ENCODE results near the gene SELENOK.
A peak's percentile ranks its signal among the peaks of the same experiment; 100 is the strongest.

- TF ChIP-seq CTCF (conservative IDR thresholded peaks at IDR 0.05; ENCODE audit: low read depth, low read length), result peak; percentile 40
- TF ChIP-seq MXI1 (IDR thresholded peaks at IDR 0.05; ENCODE audit: borderline replicate concordance, low read depth, low read length), result no peak
- no peak for TF ChIP-seq CEBPB (IDR thresholded peaks at IDR 0.05; ENCODE audit: low read depth, low read length)
- no peak for TF ChIP-seq BHLHE40 (IDR thresholded peaks at IDR 0.05; ENCODE audit: low read depth, low read length)
- no peak for TF ChIP-seq NFE2L2 (IDR thresholded peaks at IDR 0.05; ENCODE audit: low read depth, low read length)
- TF ChIP-seq POLR2A (IDR thresholded peaks at IDR 0.05; ENCODE audit: low read depth, low read length), result no peak
- no peak for TF ChIP-seq USF2 (IDR thresholded peaks at IDR 0.05; ENCODE audit: low read depth, low read length)
- no peak for TF ChIP-seq RCOR1 (IDR thresholded peaks at IDR 0.05; ENCODE audit: insufficient replicate concordance, low read length)
- peak; percentile 47 for TF ChIP-seq RAD21 (IDR thresholded peaks at IDR 0.05; ENCODE audit: low read length)
- TF ChIP-seq CHD1 (IDR thresholded peaks at IDR 0.05; ENCODE audit: low read depth, low read length), result no peak
- TF ChIP-seq RFX5 (IDR thresholded peaks at IDR 0.05; ENCODE audit: low read depth, low read length), result no peak
- no peak for TF ChIP-seq MAFK (IDR thresholded peaks at IDR 0.05; ENCODE audit: low read depth, low read length)
- no peak for TF ChIP-seq MAZ (IDR thresholded peaks at IDR 0.05; ENCODE audit: borderline replicate concordance, low read depth, low read length)
Observed at GRCh38 chr3:53921296-53921695, 29.6 kb upstream of the SELENOK start.

Data from IMR-90 (cell line).